ENCODE measurements around the gene CDK5R2.

Gene CDK5R2

GRCh38 chr2:218959141-218959731 lies at the start of gene CDK5R2:
TSS of gene CDK5R2 (plus strand) at chr2:218959666. CDS start at chr2:218959821, 155 bp downstream.
- Mint-ChIP-seq H3K4me3 (peak within 1 kb of the TSS; percentile 82 to 85 (median 85)), H3K27ac (no peak within 1 kb of the TSS), H3K27me3 (ENCODE audit: low read depth) (peaks cover 94% of the 10 kb centered on the region), H3K9me3 (no peaks in the 10 kb centered on the region), H3K36me3 (ENCODE audit: low read depth) (no peaks in the 10 kb centered on the region), H3K4me1 (peaks cover 39% of the 10 kb centered on the region)
- TF ChIP-seq CTCF (IDR thresholded peaks at IDR 0.05; ENCODE audit: unreplicated experiment in 3 of 3), result no peak

GRCh38 chr2:218910741-218911140 lies 48.7 kb upstream of the CDK5R2 start:
- Mint-ChIP-seq H3K4me3 (peak overlapping the region; percentile 25 to 68 (median 39)), H3K36me3 (ENCODE audit: low read depth) (no peaks in the 10 kb centered on the region), H3K9me3 (no peaks in the 10 kb centered on the region), H3K27ac (no peak overlapping the region), H3K4me1 (peaks cover 14% of the 10 kb centered on the region), H3K27me3 (ENCODE audit: low read depth) (peaks cover 9% of the 10 kb centered on the region)
- no peak for TF ChIP-seq CTCF (IDR thresholded peaks at IDR 0.05; ENCODE audit: unreplicated experiment in 3 of 3)

- Mint-ChIP-seq H3K4me1 (no peaks in the 10 kb centered on the region), H3K27ac (no peak overlapping the region), H3K4me3 (no peak overlapping the region), H3K27me3 (ENCODE audit: low read depth) (peaks cover 3% of the 10 kb centered on the region), H3K9me3 (peaks cover 14% of the 10 kb centered on the region), H3K36me3 (ENCODE audit: low read depth) (peaks cover 16% of the 10 kb centered on the region)
- TF ChIP-seq CTCF (IDR thresholded peaks at IDR 0.05; ENCODE audit: unreplicated experiment in 3 of 3), result no peak
Measured at GRCh38 chr2:218920504-218920903, 39.0 kb upstream of the CDK5R2 start.

- TF ChIP-seq CTCF (IDR thresholded peaks at IDR 0.05; ENCODE audit: unreplicated experiment in 3 of 3), result no peak
- Mint-ChIP-seq H3K9me3 (peaks cover 16% of the 10 kb centered on the region), H3K27me3 (ENCODE audit: low read depth) (peaks cover 3% of the 10 kb centered on the region), H3K27ac (no peak overlapping the region), H3K4me3 (no peak overlapping the region), H3K36me3 (ENCODE audit: low read depth) (peaks cover 16% of the 10 kb centered on the region), H3K4me1 (peaks cover 6% of the 10 kb centered on the region)
Measured at GRCh38 chr2:218924757-218925156, 34.7 kb upstream of the CDK5R2 start.

GRCh38 chr2:218925434-218925833 lies 34.0 kb upstream of the CDK5R2 start:
- H3K9me3 Mint-ChIP-seq, result peaks cover 23% of the 10 kb centered on the region
- TF ChIP-seq CTCF (IDR thresholded peaks at IDR 0.05; ENCODE audit: unreplicated experiment in 3 of 3), result no peak
- H3K4me1 Mint-ChIP-seq, result peaks cover 6% of the 10 kb centered on the region
- H3K36me3 Mint-ChIP-seq (ENCODE audit: low read depth), result peaks cover 22% of the 10 kb centered on the region
- H3K27me3 Mint-ChIP-seq (ENCODE audit: low read depth), result peaks cover 6% of the 10 kb centered on the region
- H3K27ac Mint-ChIP-seq, result no peak overlapping the region
- H3K4me3 Mint-ChIP-seq, result no peak overlapping the region

- H3K9me3 Mint-ChIP-seq, result peaks cover 19% of the 10 kb centered on the region
- H3K27me3 Mint-ChIP-seq (ENCODE audit: low read depth), result peaks cover 6% of the 10 kb centered on the region
- no peak overlapping the region for H3K27ac Mint-ChIP-seq
- H3K36me3 Mint-ChIP-seq (ENCODE audit: low read depth), result peaks cover 19% of the 10 kb centered on the region
- no peak for TF ChIP-seq CTCF (IDR thresholded peaks at IDR 0.05; ENCODE audit: unreplicated experiment in 3 of 3)
- H3K4me3 Mint-ChIP-seq, result no peak overlapping the region
- H3K4me1 Mint-ChIP-seq, result peaks cover 6% of the 10 kb centered on the region
Measured at GRCh38 chr2:218927422-218927821, 32.0 kb upstream of the CDK5R2 start.

All from nephron (organoid).